ENCODE results near the gene EIF4A3. TPM values are rescaled to one million over a fixed set of nuclear protein-coding genes. Genes with fewer than 3 reads are reported as not detected.

EIF4A3 gene
- polyA plus RNA-seq, 1 donor (not counting 4 experiments of a cell fraction or from before 2014, with no cell fraction given), result 143 TPM

- Histone ChIP-seq H3K4me1 (ENCODE audit: control insufficient read depth, extremely low read depth, insufficient read depth, low read length) (peaks cover 15% of the 10 kb centered on the region), H3K9ac (ENCODE audit: control insufficient read depth, extremely low read depth, insufficient read depth, low read length) (no peak overlapping the region), H2AFZ (ENCODE audit: control insufficient read depth, low read length) (no peak overlapping the region), H4K20me1 (ENCODE audit: control insufficient read depth, extremely low read depth, insufficient read depth, low read length) (no peaks in the 10 kb centered on the region), H3K4me2 (ENCODE audit: control insufficient read depth, extremely low read depth, insufficient read depth, low read depth, low read length) (no peak overlapping the region), H3K9me3 (ENCODE audit: control insufficient read depth, low read depth, low read length) (no peaks in the 10 kb centered on the region), H3K27ac (ENCODE audit: control insufficient read depth, insufficient read depth, low read length) (no peak overlapping the region), H3K9me1 (ENCODE audit: control insufficient read depth, extremely low read depth, insufficient read depth, low read length) (no peaks in the 10 kb centered on the region), H3K4me3 (ENCODE audit: control insufficient read depth in 2 of 3, extremely low read depth in 1 of 3, insufficient read depth in 2 of 3, low read depth in 1 of 3, low read length in 3 of 3) (no peak overlapping the region), H3K79me2 (ENCODE audit: control insufficient read depth, insufficient read depth, low read length) (peaks cover 15% of the 10 kb centered on the region), H3K27me3 (ENCODE audit: control insufficient read depth, extremely low read depth, insufficient read depth, low read length) (no peaks in the 10 kb centered on the region), H3K36me3 (ENCODE audit: control insufficient read depth in 2 of 2, extremely low read depth in 1 of 2, insufficient read depth in 2 of 2, low read length in 2 of 2) (no peaks in the 10 kb centered on the region)
- FAIRE-seq (peak; percentile 9), DNase-seq (ENCODE audit: low read depth, low spot score) (no peak)
- dilution Hi-C loops (cut with MboI; ENCODE audit: extremely low pct_ligation_motif_present, low sequenced_read_pairs), result no loop called here
- TF ChIP-seq, protein P1, sequence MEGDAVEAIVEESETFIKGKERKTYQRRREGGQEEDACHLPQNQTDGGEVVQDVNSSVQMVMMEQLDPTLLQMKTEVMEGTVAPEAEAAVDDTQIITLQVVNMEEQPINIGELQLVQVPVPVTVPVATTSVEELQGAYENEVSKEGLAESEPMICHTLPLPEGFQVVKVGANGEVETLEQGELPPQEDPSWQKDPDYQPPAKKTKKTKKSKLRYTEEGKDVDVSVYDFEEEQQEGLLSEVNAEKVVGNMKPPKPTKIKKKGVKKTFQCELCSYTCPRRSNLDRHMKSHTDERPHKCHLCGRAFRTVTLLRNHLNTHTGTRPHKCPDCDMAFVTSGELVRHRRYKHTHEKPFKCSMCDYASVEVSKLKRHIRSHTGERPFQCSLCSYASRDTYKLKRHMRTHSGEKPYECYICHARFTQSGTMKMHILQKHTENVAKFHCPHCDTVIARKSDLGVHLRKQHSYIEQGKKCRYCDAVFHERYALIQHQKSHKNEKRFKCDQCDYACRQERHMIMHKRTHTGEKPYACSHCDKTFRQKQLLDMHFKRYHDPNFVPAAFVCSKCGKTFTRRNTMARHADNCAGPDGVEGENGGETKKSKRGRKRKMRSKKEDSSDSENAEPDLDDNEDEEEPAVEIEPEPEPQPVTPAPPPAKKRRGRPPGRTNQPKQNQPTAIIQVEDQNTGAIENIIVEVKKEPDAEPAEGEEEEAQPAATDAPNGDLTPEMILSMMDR (optimal IDR thresholded peaks at IDR 0.05 in 1 of 3, IDR thresholded peaks at IDR 0.05 in 1 of 3, conservative IDR thresholded peaks at IDR 0.05 in 1 of 3; ENCODE audit: extremely low read depth in 1 of 3, insufficient read depth in 2 of 3, low read length in 3 of 3), result no peak
- no peak for TF ChIP-seq EZH2 (IDR thresholded peaks at IDR 0.05; ENCODE audit: low read length)
Observed at GRCh38 chr17:80151333-80151732, 4.4 kb upstream of the EIF4A3 start.

GRCh38 chr17:80146121-80147034 lies 550 bp downstream of the EIF4A3 start:
- DNase-seq (ENCODE audit: low read depth, low spot score) (no peak), FAIRE-seq (no peak)
- H3K4me1 ChIP-seq (ENCODE audit: control insufficient read depth, extremely low read depth, insufficient read depth, low read length), result peaks cover 21% of the 10 kb centered on the region
- H3K36me3 ChIP-seq (ENCODE audit: control insufficient read depth in 2 of 2, extremely low read depth in 1 of 2, insufficient read depth in 2 of 2, low read length in 2 of 2), result peaks cover 12 to 24% of the 10 kb centered on the region in 2 experiments
- peak overlapping the region; percentile 99 for H3K4me2 ChIP-seq (ENCODE audit: control insufficient read depth, extremely low read depth, insufficient read depth, low read depth, low read length)
- no peaks in the 10 kb centered on the region for H3K9me1 ChIP-seq (ENCODE audit: control insufficient read depth, extremely low read depth, insufficient read depth, low read length)
- TF ChIP-seq, protein P1 (optimal IDR thresholded peaks at IDR 0.05 in 1 of 3, IDR thresholded peaks at IDR 0.05 in 1 of 3, conservative IDR thresholded peaks at IDR 0.05 in 1 of 3; ENCODE audit: extremely low read depth in 1 of 3, insufficient read depth in 2 of 3, low read length in 3 of 3), result no peak
- TF ChIP-seq EZH2 (IDR thresholded peaks at IDR 0.05; ENCODE audit: low read length), result no peak
- H4K20me1 ChIP-seq (ENCODE audit: control insufficient read depth, extremely low read depth, insufficient read depth, low read length), result peaks cover 16% of the 10 kb centered on the region
- H2AFZ ChIP-seq (ENCODE audit: control insufficient read depth, low read length), result peak overlapping the region; percentile 80
- no peaks in the 10 kb centered on the region for H3K27me3 ChIP-seq (ENCODE audit: control insufficient read depth, extremely low read depth, insufficient read depth, low read length)
- H3K9ac ChIP-seq (ENCODE audit: control insufficient read depth, extremely low read depth, insufficient read depth, low read length), result peak overlapping the region; percentile 95
- H3K4me3 ChIP-seq (ENCODE audit: control insufficient read depth in 2 of 3, extremely low read depth in 1 of 3, insufficient read depth in 2 of 3, low read depth in 1 of 3, low read length in 3 of 3), result peak overlapping the region; percentile 80 to 93 (median 90)
- H3K79me2 ChIP-seq (ENCODE audit: control insufficient read depth, insufficient read depth, low read length), result peaks cover 57% of the 10 kb centered on the region
- dilution Hi-C loops (cut with MboI; ENCODE audit: extremely low pct_ligation_motif_present, low sequenced_read_pairs), result no loop called here
- H3K9me3 ChIP-seq (ENCODE audit: control insufficient read depth, low read depth, low read length), result no peaks in the 10 kb centered on the region
- H3K27ac ChIP-seq (ENCODE audit: control insufficient read depth, insufficient read depth, low read length), result peak overlapping the region; percentile 82

All from keratinocyte (primary cell).